CD14-positive monocyte (primary cell): ENCODE measurements around the gene CKMT1B. TPM values are rescaled to one million over a fixed set of nuclear protein-coding genes. Genes with fewer than 3 reads are reported as not detected.

Source experiments
- polyA plus RNA-seq, 3 donors: library from polyadenylated mRNA; depleted of rRNA in 1 of 3; unstranded in 2 of 3; stranded (reverse) in 1 of 3; fragments of 300-500 nt in 2 of 3; fragments of >200 nt in 1 of 3; fragmentation: Illumina TruSeq in 2 of 3; gene quantifications; 1 replicate in 2 of 3; 2 replicates in 1 of 3; pipeline ENCODE4 v1.2.3, GENCODE V29; 2012 to 2021
- small RNA-seq: library from RNA; depleted of rRNA; stranded (forward); fragments of <200 nt; gene quantifications from one replicate; pipeline ENCODE3, GENCODE V24; 2012; ENCODE audit warnings: low read depth; ENCODE audit not compliant: insufficient read length

CKMT1B gene
- polyA plus RNA-seq, 3 donors = not detected

Small RNA genes within 50 kb of the gene (small RNA-seq; reads per million reads assigned to genes)
- gene PDIA3P2 (not detected), gene RNU6-554P (not detected), gene RNU6-610P (not detected)

Other genes starting within 250 kb of the CKMT1B start
- gene ZSCAN29, start 223.0 kb upstream of the CKMT1B start, polyA plus RNA-seq = 1 to 10 TPM; 2.6 to 7.4 (median 4.3) TPM
- 1 to 10 TPM; 4.7 to 7.6 (median 6.1) TPM for gene TUBGCP4, start 222.9 kb upstream of the CKMT1B start, polyA plus RNA-seq
- 1 to 10 TPM; 1.8 to 6.7 (median 3.1) TPM for gene TP53BP1, start 100.9 kb upstream of the CKMT1B start, polyA plus RNA-seq
- under 1 TPM in 2 of 3 donors, not detected in 1; 0.01 to 0.02 TPM for gene MAP1A, start 76.4 kb upstream of the CKMT1B start, polyA plus RNA-seq
- gene PPIP5K1, start 3.8 kb upstream of the CKMT1B start, polyA plus RNA-seq = 10 to 100 TPM in 1 of 3 donors, 1 to 10 TPM in 1, under 1 TPM in 1; 0.95 to 19.9 (median 2.0) TPM
- gene STRC, start 24.8 kb downstream of the CKMT1B start, polyA plus RNA-seq = under 1 TPM in 1 of 3 donors, not detected in 2; 0.37 TPM
- 1 to 10 TPM in 1 of 3 donors, not detected in 2; 2.5 TPM for gene CATSPER2, start 54.8 kb downstream of the CKMT1B start, polyA plus RNA-seq
- not detected for gene CKMT1A, start 99.8 kb downstream of the CKMT1B start, polyA plus RNA-seq
- gene PDIA3, start 152.4 kb downstream of the CKMT1B start, polyA plus RNA-seq = 100 to 1,000 TPM; 101 to 305 (median 195) TPM
- 1 to 10 TPM in 1 of 3 donors, under 1 TPM in 2; 0.29 to 1.2 (median 0.60) TPM for gene ELL3, start 182.9 kb downstream of the CKMT1B start, polyA plus RNA-seq
- gene SERF2, start 198.3 kb downstream of the CKMT1B start, polyA plus RNA-seq = 1,000 to 10,000 TPM; 1,511 to 3,135 (median 2,483) TPM
- under 1 TPM; 0.09 to 0.70 (median 0.56) TPM for gene SERINC4, start 206.2 kb downstream of the CKMT1B start, polyA plus RNA-seq
- 10 to 100 TPM in 1 of 3 donors, 1 to 10 TPM in 2; 4.4 to 23.1 (median 5.3) TPM for gene HYPK, start 206.6 kb downstream of the CKMT1B start, polyA plus RNA-seq
- 1 to 10 TPM; 2.6 to 3.7 (median 3.7) TPM for gene MFAP1, start 230.7 kb downstream of the CKMT1B start, polyA plus RNA-seq
- under 1 TPM; 0.32 to 0.91 (median 0.40) TPM for gene WDR76, start 233.0 kb downstream of the CKMT1B start, polyA plus RNA-seq